ENCODE data around the gene SLC7A4. TPM values are rescaled to one million over a fixed set of nuclear protein-coding genes. Genes with fewer than 3 reads are reported as not detected.

SLC7A4 gene
- total RNA-seq, 1 donor from 2014 or later, result 0.22 TPM

- no peaks in the 10 kb centered on the region for H3K27me3 Mint-ChIP-seq (ENCODE audit: low read depth)
- H3K36me3 Mint-ChIP-seq (ENCODE audit: low read depth), result no peaks in the 10 kb centered on the region
- H3K27ac Mint-ChIP-seq (ENCODE audit: unreplicated experiment), result no peak overlapping the region
- no peak for TF ChIP-seq CTCF (IDR thresholded peaks at IDR 0.05)
- H3K4me3 Mint-ChIP-seq (ENCODE audit: unreplicated experiment), result no peak overlapping the region
- H3K4me1 Mint-ChIP-seq (ENCODE audit: low read depth), result peaks cover 3% of the 10 kb centered on the region
- DNase-seq (ENCODE audit: low spot score), result peak; percentile 51
- no peaks in the 10 kb centered on the region for H3K9me3 Mint-ChIP-seq (ENCODE audit: low read depth)
Measured at GRCh38 chr22:21077884-21078508, 45.6 kb upstream of the SLC7A4 start.

GRCh38 chr22:21076912-21077625, 44.7 kb upstream of the SLC7A4 start:
- Mint-ChIP-seq H3K4me3 (ENCODE audit: unreplicated experiment) (no peak overlapping the region), H3K27me3 (ENCODE audit: low read depth) (no peaks in the 10 kb centered on the region), H3K4me1 (ENCODE audit: low read depth) (peaks cover 3% of the 10 kb centered on the region), H3K36me3 (ENCODE audit: low read depth) (no peaks in the 10 kb centered on the region), H3K9me3 (ENCODE audit: low read depth) (peaks cover 3% of the 10 kb centered on the region), H3K27ac (ENCODE audit: unreplicated experiment) (no peak overlapping the region)
- no peak for TF ChIP-seq CTCF (IDR thresholded peaks at IDR 0.05)
- DNase-seq (ENCODE audit: low spot score), result peak; percentile 77

GRCh38 chr22:21075516-21076138, 43.3 kb upstream of the SLC7A4 start:
- Mint-ChIP-seq H3K36me3 (ENCODE audit: low read depth) (no peaks in the 10 kb centered on the region), H3K27me3 (ENCODE audit: low read depth) (no peaks in the 10 kb centered on the region), H3K4me1 (ENCODE audit: low read depth) (peaks cover 3% of the 10 kb centered on the region), H3K27ac (ENCODE audit: unreplicated experiment) (no peak overlapping the region), H3K9me3 (ENCODE audit: low read depth) (peaks cover 6% of the 10 kb centered on the region), H3K4me3 (ENCODE audit: unreplicated experiment) (no peak overlapping the region)
- peak; percentile 28 for DNase-seq (ENCODE audit: low spot score)
- no peak for TF ChIP-seq CTCF (IDR thresholded peaks at IDR 0.05)

- no peak for TF ChIP-seq CTCF (IDR thresholded peaks at IDR 0.05)
- Mint-ChIP-seq H3K4me1 (ENCODE audit: low read depth) (peaks cover 3% of the 10 kb centered on the region), H3K36me3 (ENCODE audit: low read depth) (no peaks in the 10 kb centered on the region), H3K27ac (ENCODE audit: unreplicated experiment) (peak overlapping the region; percentile 70), H3K4me3 (ENCODE audit: unreplicated experiment) (no peak overlapping the region), H3K27me3 (ENCODE audit: low read depth) (no peaks in the 10 kb centered on the region), H3K9me3 (ENCODE audit: low read depth) (peaks cover 6% of the 10 kb centered on the region)
- DNase-seq (ENCODE audit: low spot score), result peak; percentile 49
Measured at GRCh38 chr22:21074102-21074715, 41.8 kb upstream of the SLC7A4 start.

GRCh38 chr22:21073482-21073881, 41.1 kb upstream of the SLC7A4 start:
- peaks cover 3% of the 10 kb centered on the region for H3K4me1 Mint-ChIP-seq (ENCODE audit: low read depth)
- no peak for TF ChIP-seq CTCF (IDR thresholded peaks at IDR 0.05)
- no peaks in the 10 kb centered on the region for H3K27me3 Mint-ChIP-seq (ENCODE audit: low read depth)
- no peak overlapping the region for H3K4me3 Mint-ChIP-seq (ENCODE audit: unreplicated experiment)
- peaks cover 6% of the 10 kb centered on the region for H3K9me3 Mint-ChIP-seq (ENCODE audit: low read depth)
- no peaks in the 10 kb centered on the region for H3K36me3 Mint-ChIP-seq (ENCODE audit: low read depth)
- H3K27ac Mint-ChIP-seq (ENCODE audit: unreplicated experiment), result peak overlapping the region; percentile 70
- DNase-seq (ENCODE audit: low spot score), result no peak
